DND-41 (cell line): ENCODE results near the gene CGB3.
"Not testable (repeated sequence)": the region's sequence is repeated elsewhere in the genome, so short reads cannot be mapped to it uniquely, and the experiment has no call there.

Experiments
- ATAC-seq: fragments of 200-7000 bp; cut with Tn5 transposase; 3 replicates; pipeline ENCODE4 v1.9.1; 2021; ENCODE audit warnings: low read depth; ENCODE audit not compliant: insufficient read depth
- DNase-seq: peaks from one replicate; pipeline ENCODE4 v3.0.0-alpha.2; 2020
- H2AFZ ChIP-seq: 2 replicates; pipeline ENCODE4 v1.6.0; 2012; ENCODE audit warnings: low read depth, low read length
- H3K27ac ChIP-seq: 2 replicates; pipeline ENCODE4 v1.5.1; 2012; ENCODE audit warnings: low read length, inconsistent platforms
- H3K27me3 ChIP-seq: fragments of 200-600 bp; sonication (generic); 2 replicates; pipeline ENCODE4 v1.6.0; 2012; ENCODE audit warnings: low read length, mild to moderate bottlenecking, inconsistent platforms; ENCODE audit not compliant: insufficient read depth, poor library complexity
- H3K36me3 ChIP-seq: 2 replicates; pipeline ENCODE4 v1.5.1; 2012; ENCODE audit warnings: low read length, inconsistent platforms; ENCODE audit not compliant: insufficient read depth
- H3K4me1 ChIP-seq: 2 replicates; pipeline ENCODE4 v1.5.1; 2012; ENCODE audit warnings: mild to moderate bottlenecking, low read length; ENCODE audit not compliant: insufficient read depth
- H3K4me2 ChIP-seq: 2 replicates; pipeline ENCODE4 v1.6.0; 2012; ENCODE audit warnings: mild to moderate bottlenecking, moderate library complexity, low read length, inconsistent platforms; ENCODE audit not compliant: insufficient read depth
- H3K4me3 ChIP-seq, 2 experiments: fragments of 200-600 bp in 1 of 2; shearing (Covaris generic) in 1 of 2; 2 replicates each; pipeline ENCODE4 v1.5.1; 2012 to 2016; ENCODE audit warnings: inconsistent platforms in 2 of 2, low read length in 2 of 2, mild to moderate bottlenecking in 2 of 2, low read depth in 1 of 2, moderate library complexity in 1 of 2
- H3K79me2 ChIP-seq: 2 replicates; pipeline ENCODE4 v1.6.0; 2012; ENCODE audit warnings: low read length, inconsistent platforms; ENCODE audit not compliant: insufficient read depth
- H3K9ac ChIP-seq: 2 replicates; pipeline ENCODE4 v1.6.0; 2012; ENCODE audit warnings: low read depth, mild to moderate bottlenecking, inconsistent platforms, low read length, moderate library complexity
- H3K9me3 ChIP-seq: 2 replicates; pipeline ENCODE4 v1.5.1; 2012; ENCODE audit warnings: low read length, moderate library complexity, mild to moderate bottlenecking, inconsistent platforms; ENCODE audit not compliant: insufficient read depth, severe bottlenecking
- H4K20me1 ChIP-seq: 2 replicates; pipeline ENCODE4 v1.6.0; 2012; ENCODE audit warnings: low read length; ENCODE audit not compliant: insufficient read depth
- CTCF ChIP-seq: IDR thresholded peaks from 2 replicates; pipeline ENCODE4 v1.5.1; 2012; ENCODE audit warnings: borderline replicate concordance, low read length, moderate library complexity, mild to moderate bottlenecking; ENCODE audit not compliant: poor library complexity, severe bottlenecking; ENCODE audit errors: extremely low read depth
- EZH2 ChIP-seq: IDR thresholded peaks from 3 replicates; pipeline ENCODE4 v1.6.1; 2012; ENCODE audit warnings: borderline replicate concordance, low read depth, mild to moderate bottlenecking, moderate library complexity, low read length, inconsistent platforms; ENCODE audit not compliant: severe bottlenecking

The CGB3 gene

GRCh38 chr19:49019242-49019932 lies 4.7 kb downstream of the CGB3 start:
- peak; percentile 25 for DNase-seq
- peaks cover 3% of the 10 kb centered on the region; the same call in 1 of the 2 replicates for H3K4me1 ChIP-seq
- H3K9ac ChIP-seq, result no peak overlapping the region
- no peaks in the 10 kb centered on the region for H3K79me2 ChIP-seq
- peaks cover 22% of the 10 kb centered on the region for H3K36me3 ChIP-seq
- TF ChIP-seq EZH2, result no peak
- TF ChIP-seq CTCF, result peak; percentile 21
- no peak overlapping the region for H2AFZ ChIP-seq
- H4K20me1 ChIP-seq, result peaks cover 4% of the 10 kb centered on the region; the same call in 1 of the 2 replicates
- H3K27ac ChIP-seq, result no peak overlapping the region
- H3K27me3 ChIP-seq, result peaks cover 3% of the 10 kb centered on the region
- no peak overlapping the region for H3K4me3 ChIP-seq
- no peaks in the 10 kb centered on the region for H3K9me3 ChIP-seq
- peak; percentile 21; the same call in 1 of the 3 replicates for ATAC-seq
- no peak overlapping the region for H3K4me2 ChIP-seq

- DNase-seq, H3K27ac ChIP-seq, H2AFZ ChIP-seq, H3K4me1 ChIP-seq, H3K4me2 ChIP-seq, H4K20me1 ChIP-seq, H3K27me3 ChIP-seq, H3K9me3 ChIP-seq, H3K79me2 ChIP-seq, H3K9ac ChIP-seq, H3K4me3 ChIP-seq: not testable (repeated sequence)
- H3K36me3 ChIP-seq, result peaks cover 30% of the 10 kb centered on the region
- peak; percentile 19; the same call in 1 of the 3 replicates for ATAC-seq
Measured at GRCh38 chr19:49018388-49019241, 5.5 kb downstream of the CGB3 start.

- Histone ChIP-seq H3K9me3 (no peaks in the 10 kb centered on the region), H3K27ac (no peak overlapping the region), H3K9ac (no peak overlapping the region), H3K79me2 (no peaks in the 10 kb centered on the region), H3K4me1 (peaks cover 3% of the 10 kb centered on the region; the same call in 1 of the 2 replicates), H3K36me3 (peaks cover 36% of the 10 kb centered on the region), H3K4me2 (no peak overlapping the region), H3K27me3 (peaks cover 3% of the 10 kb centered on the region), H3K4me3 (no peak overlapping the region), H4K20me1 (peaks cover 4% of the 10 kb centered on the region; the same call in 1 of the 2 replicates), H2AFZ (no peak overlapping the region)
- no peak for TF ChIP-seq EZH2
- TF ChIP-seq CTCF, result peak; percentile 32
- DNase-seq (peak; percentile 53), ATAC-seq (peak; percentile 69)
Measured at GRCh38 chr19:49017666-49018351, 6.3 kb downstream of the CGB3 start.
